Suprapubic skin (tissue), 4 donors: ENCODE results near the gene XYLT2. TPM values are rescaled to one million over a fixed set of nuclear protein-coding genes. Genes with fewer than 3 reads are reported as not detected.

Experiments
- DNase-seq, 2 donors: peaks; one replicate each; pipeline ENCODE4 v3.0.0-alpha.2; 2019; ENCODE audit warnings: low spot score in 2 of 2
- H3K27ac ChIP-seq: fragments of 200-600 bp; sonication (generic); one replicate; pipeline ENCODE4 v1.5.1; 2019
- H3K27me3 ChIP-seq: fragments of 200-600 bp; sonication (generic); one replicate; pipeline ENCODE4 v1.5.1; 2019
- H3K36me3 ChIP-seq: fragments of 200-600 bp; sonication (generic); one replicate; pipeline ENCODE4 v1.5.1; 2019
- H3K4me1 ChIP-seq: fragments of 200-600 bp; sonication (generic); one replicate; pipeline ENCODE4 v1.5.1; 2019
- H3K4me3 ChIP-seq: fragments of 200-600 bp; sonication (generic); one replicate; pipeline ENCODE4 v1.5.1; 2019; ENCODE audit warnings: mild to moderate bottlenecking
- H3K9me3 ChIP-seq: fragments of 200-600 bp; sonication (generic); one replicate; pipeline ENCODE4 v1.5.1; 2019
- EP300 ChIP-seq: sonication (generic); formaldehyde crosslinking; IDR thresholded peaks from one replicate; pipeline ENCODE4 v1.6.1; 2017; ENCODE audit warnings: antibody characterized with exemption
- POLR2A ChIP-seq, 2 donors: fragments of 450-650 bp; IDR thresholded peaks; one replicate each; pipeline ENCODE4 v1.6.1; 2017; ENCODE audit warnings: antibody characterized with exemption in 2 of 2, mild to moderate bottlenecking in 2 of 2, moderate library complexity in 2 of 2
- POLR2AphosphoS5 ChIP-seq, 3 donors: sonication (generic); formaldehyde crosslinking; IDR thresholded peaks; one replicate each; pipeline ENCODE4 v1.6.1; 2017; ENCODE audit warnings: antibody characterized with exemption in 3 of 3
- WGBS: methylation state at CpG from one replicate; pipeline ENCODE4 v1.1.5; 2018; 5-methylcytosine and 5-hydroxymethylcytosine counted together
- total RNA-seq, 4 donors: library from RNA; depleted of rRNA; stranded (reverse); fragments of >200 nt; gene quantifications; one replicate each; pipeline ENCODE4 v1.1.0, GENCODE V29; 2016
- TF ChIP-seq, protein P1 (sequence below), 2 donors: fragments of 200-600 bp in 1 of 2; fragments of 450-650 bp in 1 of 2; sonication (generic) in 1 of 2; IDR thresholded peaks; one replicate each; pipeline ENCODE4 v1.5.1; 2016 to 2019; ENCODE audit warnings: antibody characterized with exemption in 2 of 2, mild to moderate bottlenecking in 1 of 2, moderate library complexity in 1 of 2

Gene XYLT2
- total RNA-seq, 4 donors from 2014 or later: 36.9 to 61.3 (median 45.5) TPM

DNA sequence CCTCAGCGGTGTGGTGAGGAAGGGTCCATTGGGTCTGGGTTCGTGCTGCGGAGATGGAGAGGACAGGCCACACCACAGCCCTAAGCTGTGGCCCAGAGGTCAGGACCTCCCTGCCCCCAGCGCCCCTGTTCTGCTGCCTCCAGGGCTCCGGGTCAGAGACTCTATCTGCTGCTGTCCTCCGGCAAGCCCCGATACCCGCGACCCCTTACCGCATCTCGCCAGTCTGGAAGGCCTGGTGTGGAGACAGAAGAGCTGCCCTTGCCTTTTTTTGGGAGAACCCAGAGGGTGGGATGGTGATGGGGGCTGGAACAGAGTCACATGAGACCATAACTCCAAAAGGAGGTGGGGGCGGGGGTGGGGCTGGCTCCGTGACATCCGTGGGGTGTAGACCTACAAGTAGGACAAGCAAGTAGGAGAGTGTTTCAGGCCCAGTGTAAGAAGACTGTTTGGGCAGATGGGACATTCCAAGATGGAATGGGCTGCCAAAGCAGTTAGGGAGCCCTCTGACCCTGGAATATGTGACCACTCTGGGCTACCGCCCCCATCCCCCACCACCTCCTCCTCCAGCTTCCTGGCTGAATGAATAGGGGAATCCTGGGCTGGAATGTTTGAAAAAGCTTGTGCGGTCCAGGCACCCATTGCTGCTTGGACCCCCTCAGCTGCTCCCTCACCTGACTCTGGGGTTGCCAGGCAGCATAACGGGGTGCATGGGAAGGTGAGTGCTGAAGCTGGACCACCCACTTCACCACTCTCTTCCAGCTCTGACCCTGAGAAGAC lies 1.4 kb downstream of the XYLT2 start:
- peaks cover 34% of the 10 kb centered on the region for H3K4me1 ChIP-seq
- peaks cover 5% of the 10 kb centered on the region for H3K36me3 ChIP-seq
- H3K9me3 ChIP-seq: no peaks in the 10 kb centered on the region
- WGBS: 22% methylated on average over 16 of the region's 17 CpGs
- peak overlapping the region; percentile 74 for H3K4me3 ChIP-seq
- no peak overlapping the region for H3K27ac ChIP-seq
- no peaks in the 10 kb centered on the region for H3K27me3 ChIP-seq
- no peak for TF ChIP-seq POLR2AphosphoS5 (IDR thresholded peaks at IDR 0.05)
- TF ChIP-seq EP300: no peak
- TF ChIP-seq, protein P1, sequence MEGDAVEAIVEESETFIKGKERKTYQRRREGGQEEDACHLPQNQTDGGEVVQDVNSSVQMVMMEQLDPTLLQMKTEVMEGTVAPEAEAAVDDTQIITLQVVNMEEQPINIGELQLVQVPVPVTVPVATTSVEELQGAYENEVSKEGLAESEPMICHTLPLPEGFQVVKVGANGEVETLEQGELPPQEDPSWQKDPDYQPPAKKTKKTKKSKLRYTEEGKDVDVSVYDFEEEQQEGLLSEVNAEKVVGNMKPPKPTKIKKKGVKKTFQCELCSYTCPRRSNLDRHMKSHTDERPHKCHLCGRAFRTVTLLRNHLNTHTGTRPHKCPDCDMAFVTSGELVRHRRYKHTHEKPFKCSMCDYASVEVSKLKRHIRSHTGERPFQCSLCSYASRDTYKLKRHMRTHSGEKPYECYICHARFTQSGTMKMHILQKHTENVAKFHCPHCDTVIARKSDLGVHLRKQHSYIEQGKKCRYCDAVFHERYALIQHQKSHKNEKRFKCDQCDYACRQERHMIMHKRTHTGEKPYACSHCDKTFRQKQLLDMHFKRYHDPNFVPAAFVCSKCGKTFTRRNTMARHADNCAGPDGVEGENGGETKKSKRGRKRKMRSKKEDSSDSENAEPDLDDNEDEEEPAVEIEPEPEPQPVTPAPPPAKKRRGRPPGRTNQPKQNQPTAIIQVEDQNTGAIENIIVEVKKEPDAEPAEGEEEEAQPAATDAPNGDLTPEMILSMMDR (IDR thresholded peaks at IDR 0.05): no peak
- TF ChIP-seq POLR2A (IDR thresholded peaks at IDR 0.05): no peak
- peak; percentile 64 to 69 for DNase-seq

DNA sequence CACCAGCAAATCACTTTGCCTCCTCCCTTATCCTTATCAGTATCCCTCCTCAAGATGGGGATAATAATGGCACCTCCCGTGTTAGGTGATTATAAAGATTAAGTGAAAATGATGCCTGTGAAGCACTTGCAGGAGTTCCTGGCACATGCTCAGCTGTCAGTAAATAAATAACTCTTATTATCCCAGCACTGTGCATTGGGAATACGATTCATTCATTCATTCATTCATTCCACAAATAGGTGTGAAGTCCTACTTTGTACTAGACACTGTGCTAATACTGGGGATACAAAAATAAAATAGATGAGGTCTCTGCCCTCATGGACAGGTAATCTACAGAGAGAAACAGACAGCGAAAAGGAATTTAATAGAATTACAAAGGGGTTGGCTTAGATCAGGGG lies 2.0 kb downstream of the XYLT2 start:
- no peak for DNase-seq
- H3K36me3 ChIP-seq: peaks cover 9% of the 10 kb centered on the region
- whole genome bisulfite sequencing: 65% methylated on average over 3 of the region's 3 CpGs
- H3K27me3 ChIP-seq: no peaks in the 10 kb centered on the region
- H3K27ac ChIP-seq: no peak overlapping the region
- no peak for TF ChIP-seq POLR2AphosphoS5 (IDR thresholded peaks at IDR 0.05)
- TF ChIP-seq, protein P1 (IDR thresholded peaks at IDR 0.05): no peak
- TF ChIP-seq EP300: no peak
- no peak for TF ChIP-seq POLR2A (IDR thresholded peaks at IDR 0.05)
- H3K4me1 ChIP-seq: peaks cover 34% of the 10 kb centered on the region
- H3K4me3 ChIP-seq: no peak overlapping the region
- H3K9me3 ChIP-seq: no peaks in the 10 kb centered on the region

DNA sequence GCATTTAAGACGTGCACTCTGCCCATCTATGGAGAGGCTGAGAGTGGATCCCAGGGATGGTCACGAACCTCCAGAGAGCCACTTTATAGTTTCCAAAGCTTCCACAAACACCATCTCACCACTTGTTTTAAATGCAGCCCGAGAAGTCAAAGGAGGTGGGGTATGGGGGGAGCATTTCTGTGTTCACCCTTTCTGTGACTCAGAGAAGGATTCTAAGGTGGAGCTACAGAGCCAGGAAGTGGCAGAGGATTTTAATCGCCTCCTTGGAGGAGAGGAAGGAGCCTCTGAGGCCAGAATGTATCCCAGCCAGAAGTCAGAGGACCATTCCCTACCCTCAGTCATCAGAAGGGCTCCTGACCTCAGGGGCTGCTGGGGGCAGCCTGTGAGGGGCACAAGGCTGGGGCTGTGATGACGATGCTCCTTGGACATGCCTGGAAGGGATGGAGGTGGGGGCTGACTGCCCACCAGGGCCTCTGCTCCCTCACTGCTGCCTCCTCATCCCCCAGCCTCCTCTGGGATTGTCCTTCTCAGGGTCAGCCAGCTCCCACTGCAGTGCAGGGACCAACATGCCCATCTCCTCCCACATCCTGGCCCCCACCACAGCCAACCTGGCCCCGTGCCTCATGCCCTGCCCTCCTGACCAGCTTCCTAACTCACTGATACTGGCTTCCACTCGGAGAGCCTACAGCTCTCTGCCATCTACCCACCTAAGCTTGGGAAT lies 2.8 kb downstream of the XYLT2 start:
- Histone ChIP-seq H3K4me1 (peaks cover 34% of the 10 kb centered on the region), H3K9me3 (no peaks in the 10 kb centered on the region), H3K4me3 (no peak overlapping the region), H3K27ac (no peak overlapping the region), H3K27me3 (no peaks in the 10 kb centered on the region), H3K36me3 (peaks cover 17% of the 10 kb centered on the region)
- 55% methylated on average over 6 of the region's 7 CpGs for WGBS
- DNase-seq: peak; percentile 56 to 67
- TF ChIP-seq, protein P1 (IDR thresholded peaks at IDR 0.05): no peak
- TF ChIP-seq POLR2AphosphoS5 (IDR thresholded peaks at IDR 0.05) (no peak), POLR2A (IDR thresholded peaks at IDR 0.05) (no peak), EP300 (no peak)

DNA sequence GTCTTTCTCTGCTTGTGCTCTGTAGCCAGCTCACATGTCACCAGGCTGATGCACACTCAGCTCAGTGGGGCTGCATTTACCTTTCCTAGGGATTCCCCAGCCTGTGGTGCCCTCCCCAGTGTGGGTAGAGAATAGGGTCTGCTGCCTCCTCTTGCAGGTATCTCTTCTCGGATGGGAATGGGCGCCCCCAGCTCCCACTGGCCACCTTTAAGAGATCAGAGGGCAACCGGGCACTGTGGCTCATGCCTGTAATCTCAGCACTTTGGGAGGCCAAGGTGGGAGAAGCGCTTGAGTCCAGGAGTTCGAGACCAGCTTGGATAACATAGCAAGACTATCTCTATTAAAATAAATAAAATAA lies 3.3 kb downstream of the XYLT2 start:
- peaks cover 34% of the 10 kb centered on the region for H3K4me1 ChIP-seq
- H3K9me3 ChIP-seq: no peaks in the 10 kb centered on the region
- H3K4me3 ChIP-seq: no peak overlapping the region
- H3K27ac ChIP-seq: no peak overlapping the region
- H3K27me3 ChIP-seq: no peaks in the 10 kb centered on the region
- H3K36me3 ChIP-seq: peaks cover 22% of the 10 kb centered on the region
- no peak for TF ChIP-seq POLR2AphosphoS5 (IDR thresholded peaks at IDR 0.05)
- TF ChIP-seq EP300: no peak
- TF ChIP-seq POLR2A (IDR thresholded peaks at IDR 0.05): no peak
- TF ChIP-seq, protein P1 (IDR thresholded peaks at IDR 0.05): no peak
- WGBS: 94% methylated on average over 5 of the region's 5 CpGs
- DNase-seq: peak in 1 of 2 donors; percentile 56

DNA sequence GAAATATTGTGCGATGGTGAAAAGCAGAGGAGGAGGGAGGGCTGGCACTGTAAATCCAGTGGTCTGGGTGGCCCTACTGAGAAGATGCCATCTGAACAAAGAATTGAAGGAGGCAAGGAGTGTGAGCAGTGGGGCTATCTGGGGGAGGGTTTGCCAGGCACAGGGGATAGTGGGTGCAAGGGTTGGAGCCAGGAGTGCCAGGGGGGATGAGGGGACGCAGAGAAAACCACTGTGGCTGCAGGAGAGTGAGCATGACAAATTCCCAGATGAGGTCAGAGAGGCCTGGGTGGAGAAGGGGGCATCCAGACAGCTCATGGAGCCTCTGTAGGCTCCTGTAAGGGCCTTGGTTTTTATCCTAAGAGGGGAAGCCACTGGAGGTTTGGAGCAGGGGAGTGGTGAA lies 4.8 kb downstream of the XYLT2 start:
- H3K27ac ChIP-seq: no peak overlapping the region
- TF ChIP-seq POLR2A (IDR thresholded peaks at IDR 0.05) (no peak), EP300 (no peak), POLR2AphosphoS5 (IDR thresholded peaks at IDR 0.05) (no peak)
- TF ChIP-seq, protein P1 (IDR thresholded peaks at IDR 0.05): no peak
- H3K27me3 ChIP-seq: no peaks in the 10 kb centered on the region
- peaks cover 24% of the 10 kb centered on the region for H3K4me1 ChIP-seq
- peak; percentile 35 to 59 for DNase-seq
- no peaks in the 10 kb centered on the region for H3K9me3 ChIP-seq
- peaks cover 37% of the 10 kb centered on the region for H3K36me3 ChIP-seq
- 88% methylated on average over 2 of the region's 2 CpGs for WGBS
- H3K4me3 ChIP-seq: no peak overlapping the region
